ENCODE data around the gene SMIM13.

The SMIM13 gene

DNA sequence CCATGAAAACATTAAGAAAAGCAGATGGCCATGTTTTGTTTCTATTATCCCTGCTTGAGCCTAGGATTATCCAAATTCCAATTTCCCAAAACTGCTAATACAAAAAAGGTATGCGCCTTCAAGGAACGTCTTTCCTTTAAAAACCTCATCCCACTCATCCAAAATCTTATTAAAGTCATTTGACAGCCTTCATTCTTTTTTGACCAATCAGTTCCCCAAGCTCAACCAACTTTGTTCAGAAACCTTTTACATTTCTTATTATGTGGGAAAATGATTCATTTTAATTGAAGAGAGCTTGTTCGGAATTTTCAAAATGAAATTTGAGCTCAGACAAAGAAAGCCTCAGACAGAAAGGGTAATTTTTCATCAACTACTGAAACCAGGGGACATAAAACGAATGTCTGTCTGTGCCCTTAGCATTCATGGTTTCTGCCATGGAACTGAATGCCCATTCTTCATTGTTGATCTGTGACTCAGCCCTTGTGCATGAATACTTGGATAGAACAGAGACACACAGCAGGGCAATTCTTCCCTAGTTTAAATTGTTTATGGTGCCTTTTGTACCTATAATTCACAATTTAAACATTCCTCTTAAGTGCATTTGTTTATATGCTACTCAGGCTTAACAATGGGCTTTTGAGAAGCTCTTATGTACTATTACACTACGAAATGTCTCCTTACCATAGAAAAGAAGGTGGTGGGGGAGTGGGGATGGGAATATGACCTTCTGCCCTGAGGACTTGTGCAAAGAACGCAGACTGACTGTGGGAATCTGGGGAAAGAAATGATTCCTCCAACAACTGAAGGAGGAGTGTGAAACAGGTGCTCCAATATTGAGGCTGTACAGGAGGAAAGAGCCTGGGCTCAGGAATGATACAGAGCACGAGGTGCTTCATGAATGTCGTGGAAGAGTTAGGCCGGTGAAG lies 67.7 kb downstream of the SMIM13 start:
- no peak for FAIRE-seq

DNA sequence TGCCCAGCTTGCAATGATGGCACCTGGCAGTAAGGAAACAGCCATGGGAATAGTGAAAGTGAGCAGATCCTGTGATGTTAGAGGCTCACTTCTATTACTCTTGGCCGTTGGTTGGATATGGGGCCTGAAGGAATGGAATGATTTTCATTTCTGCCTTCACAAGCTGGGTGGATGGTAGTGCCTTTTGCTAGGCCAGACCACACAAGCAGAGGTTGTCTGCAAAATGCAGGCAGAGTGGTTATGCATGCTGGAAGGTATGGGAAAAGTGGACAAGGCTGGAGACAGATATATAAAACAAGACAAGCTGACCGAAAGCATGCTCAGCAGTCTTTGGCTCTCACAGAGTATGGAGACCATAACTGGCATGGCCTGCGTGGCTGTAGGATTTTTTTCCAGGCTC lies 68.6 kb downstream of the SMIM13 start:
- FAIRE-seq: no peak

GRCh38 chr6:11163932-11164331 lies 70.3 kb downstream of the SMIM13 start:
- no peak for FAIRE-seq

GRCh38 chr6:11164717-11165646 lies 71.3 kb downstream of the SMIM13 start:
- FAIRE-seq: no peak

DNA sequence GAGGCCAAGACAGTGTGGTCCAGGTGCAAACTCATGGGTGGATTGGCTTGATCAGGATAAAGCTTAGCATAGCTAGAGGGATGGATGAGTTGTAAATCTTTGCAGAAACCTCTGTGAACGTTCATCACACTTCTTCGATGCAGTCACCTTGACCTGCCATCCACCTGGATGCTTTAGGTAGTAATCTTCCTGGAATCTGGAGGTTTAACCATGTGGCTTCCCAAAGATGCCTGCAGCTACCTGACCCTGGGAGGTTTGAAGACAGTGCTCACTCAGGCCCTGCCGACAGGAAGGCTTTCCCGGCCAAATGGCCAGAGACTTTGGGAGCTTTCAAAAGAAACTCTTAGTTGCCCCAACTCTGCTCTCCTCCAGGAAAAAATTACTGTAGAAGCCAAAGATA lies 73.3 kb downstream of the SMIM13 start:
- no peak for FAIRE-seq

DNA sequence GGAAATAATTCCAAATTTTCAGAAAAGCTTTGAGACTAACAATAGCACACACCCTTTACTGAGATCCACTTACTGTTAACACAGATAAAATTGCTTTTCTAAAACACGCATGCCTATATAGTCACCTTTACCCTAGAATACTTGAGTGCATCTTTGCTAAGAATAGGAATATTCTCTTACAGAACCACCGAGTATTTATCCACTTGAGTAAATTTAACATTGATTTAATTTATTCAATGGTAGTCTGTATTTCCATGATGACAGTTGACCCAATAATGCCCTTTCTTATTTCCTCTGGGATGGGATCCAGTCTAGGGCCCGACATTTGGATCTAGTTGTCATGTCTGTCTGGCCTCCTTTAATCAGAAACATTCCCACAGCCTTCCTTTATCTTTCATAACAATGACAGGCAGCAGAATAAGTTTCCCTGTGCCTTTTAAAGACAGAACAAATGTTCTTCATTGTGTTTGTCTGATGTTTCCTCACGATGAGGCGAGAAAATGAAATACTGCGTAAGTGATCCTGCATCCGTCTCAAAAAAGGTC lies 74.5 kb downstream of the SMIM13 start:
- FAIRE-seq: no peak

- FAIRE-seq: no peak
Observed at GRCh38 chr6:11171952-11172351, 78.3 kb downstream of the SMIM13 start.

- no peak for FAIRE-seq
Observed at GRCh38 chr6:11172501-11173327, 79.1 kb downstream of the SMIM13 start.

GRCh38 chr6:11174242-11174611 lies 80.6 kb downstream of the SMIM13 start:
- FAIRE-seq: no peak

DNA sequence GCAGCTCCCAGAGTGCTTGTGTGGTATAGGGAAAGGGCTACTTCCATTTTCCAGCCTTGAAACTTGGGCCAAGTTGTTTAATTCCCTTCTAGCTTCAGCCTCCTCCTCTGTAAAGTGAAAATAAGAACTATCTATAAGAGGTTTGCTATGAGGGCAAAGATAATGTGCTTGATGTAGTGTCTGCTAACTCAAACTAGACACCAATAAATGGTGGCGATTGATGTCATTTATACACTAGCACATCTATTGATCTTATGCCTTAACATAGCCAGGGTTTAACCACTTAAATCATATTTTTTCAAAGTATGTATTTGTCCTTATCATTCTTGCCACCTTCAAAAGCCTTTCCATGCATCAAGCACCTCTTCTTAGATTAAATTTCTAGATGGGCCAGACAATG lies 83.6 kb downstream of the SMIM13 start:
- FAIRE-seq: no peak

- no peak for FAIRE-seq
Observed at GRCh38 chr6:11179088-11179418, 85.4 kb downstream of the SMIM13 start.

DNA sequence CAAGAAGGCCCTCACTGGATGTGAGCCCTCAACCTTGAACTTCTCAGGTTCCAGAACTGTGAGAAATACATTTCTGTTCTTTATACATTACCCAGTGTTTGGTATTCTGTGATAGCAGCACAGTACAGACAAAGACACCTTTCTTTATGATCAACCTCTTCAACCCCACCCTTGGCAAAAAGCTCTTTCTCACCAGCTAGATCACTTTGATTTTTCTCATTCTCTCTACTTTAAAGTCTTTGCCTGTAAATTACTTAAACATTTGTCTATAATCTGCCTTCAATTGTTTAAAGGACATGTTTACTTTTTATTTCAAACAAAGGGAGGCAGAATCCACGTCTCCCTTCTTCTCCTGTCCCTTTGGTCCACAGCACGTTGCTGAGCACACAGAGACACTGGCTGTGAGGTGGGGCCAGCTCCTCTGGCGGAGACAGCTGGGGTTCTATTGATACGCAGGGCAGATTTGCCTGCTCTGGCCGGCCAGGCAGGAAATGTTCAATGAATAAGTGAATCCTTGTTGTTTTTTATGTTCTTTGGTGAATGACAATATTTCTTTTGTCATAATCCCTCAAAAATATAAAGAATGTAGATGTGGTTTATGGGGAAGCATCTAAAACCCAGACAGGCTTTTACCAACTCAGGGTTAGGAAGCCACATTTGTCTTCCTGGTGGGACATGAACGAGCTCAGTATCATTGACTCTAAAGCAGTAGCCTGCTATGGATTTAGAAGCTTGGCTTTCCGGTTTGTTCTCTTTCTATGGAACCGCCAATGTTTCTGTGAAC lies 86.0 kb downstream of the SMIM13 start:
- FAIRE-seq: no peak

- no peak for FAIRE-seq
Observed at GRCh38 chr6:11181478-11182136, 88.0 kb downstream of the SMIM13 start.

- no peak for FAIRE-seq
Observed at GRCh38 chr6:11183761-11184362, 90.2 kb downstream of the SMIM13 start.

DNA sequence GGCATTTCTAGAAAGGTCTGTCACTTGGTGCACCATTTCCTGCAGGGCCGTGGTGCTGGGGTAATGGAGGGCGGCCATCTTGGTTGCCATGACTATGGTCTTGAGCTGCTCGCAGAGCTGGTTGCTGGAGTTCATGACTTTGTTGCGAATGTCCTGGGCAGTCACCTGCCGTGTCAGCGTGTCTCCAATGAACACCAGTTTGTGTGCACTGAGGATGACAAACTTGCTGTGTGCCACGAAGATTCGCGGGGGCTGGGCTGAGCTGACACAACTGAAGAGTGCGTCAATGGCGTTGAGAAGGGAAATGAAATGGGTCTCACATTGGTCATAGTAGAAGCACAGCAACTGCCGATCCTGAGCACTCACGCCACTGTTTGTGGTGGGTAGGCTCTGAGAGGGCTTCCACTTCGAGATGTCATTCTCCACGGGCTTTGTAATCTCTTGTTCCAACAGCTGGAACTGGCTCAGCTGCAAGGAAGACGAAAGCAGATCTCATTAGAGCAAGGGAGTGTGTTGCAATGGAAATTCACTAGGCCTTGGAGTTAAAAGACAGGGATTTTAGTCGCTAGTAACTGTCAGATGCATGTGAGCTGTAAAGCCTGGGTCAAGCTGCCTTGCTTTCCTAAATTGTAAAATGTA lies 91.7 kb downstream of the SMIM13 start:
- no peak for FAIRE-seq

DNA sequence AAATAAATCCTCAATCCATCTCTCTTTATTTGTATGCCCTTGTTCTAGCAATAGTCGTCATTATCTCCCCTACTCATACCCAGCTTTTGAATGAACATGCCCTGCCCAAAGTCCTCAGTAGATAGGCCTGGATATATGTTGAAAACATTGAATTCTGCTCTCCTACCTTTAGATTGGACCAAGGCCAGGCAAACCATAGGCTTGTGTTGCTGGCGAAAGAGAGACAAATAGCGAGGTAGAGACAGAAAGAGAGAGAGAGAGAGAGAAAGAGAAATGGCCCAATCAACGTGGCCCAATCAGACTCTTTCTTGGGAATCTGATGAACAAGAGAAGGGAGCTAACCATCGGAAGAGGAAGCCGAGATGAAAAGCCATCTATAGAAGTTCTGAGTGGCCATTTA lies 93.7 kb downstream of the SMIM13 start:
- FAIRE-seq: no peak

Measured in colon (tissue), 2 donors.